Measurements from ENCODE around the gene CFAP92.

DNA sequence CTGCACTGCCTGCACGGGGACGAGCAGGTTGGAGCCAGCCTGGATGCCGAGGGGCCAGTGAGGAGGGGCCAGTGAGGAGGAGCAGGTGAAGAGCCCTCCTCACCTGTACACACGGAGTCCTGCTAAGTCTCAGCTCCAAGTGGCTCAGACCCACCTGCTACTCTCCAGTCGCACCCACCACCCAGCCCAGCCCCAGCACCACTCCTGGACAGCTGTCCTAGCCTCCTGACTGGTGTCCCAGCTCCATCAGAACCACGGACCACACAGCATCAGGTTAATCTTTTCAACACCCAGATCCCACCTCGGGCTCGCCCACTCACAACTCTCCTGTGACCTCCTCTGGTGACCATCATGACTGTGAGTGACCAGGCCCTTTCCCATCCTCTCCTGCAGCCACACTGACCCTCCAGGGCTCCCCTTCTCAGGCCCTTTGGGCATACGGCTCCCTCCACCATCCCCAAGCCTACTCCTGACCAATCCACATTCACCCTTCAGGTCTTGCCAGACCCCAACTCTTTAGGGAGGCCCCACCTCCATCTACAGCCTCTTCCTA is 21.0 kb upstream of the CFAP92 start:
- TF ChIP-seq, protein P1, sequence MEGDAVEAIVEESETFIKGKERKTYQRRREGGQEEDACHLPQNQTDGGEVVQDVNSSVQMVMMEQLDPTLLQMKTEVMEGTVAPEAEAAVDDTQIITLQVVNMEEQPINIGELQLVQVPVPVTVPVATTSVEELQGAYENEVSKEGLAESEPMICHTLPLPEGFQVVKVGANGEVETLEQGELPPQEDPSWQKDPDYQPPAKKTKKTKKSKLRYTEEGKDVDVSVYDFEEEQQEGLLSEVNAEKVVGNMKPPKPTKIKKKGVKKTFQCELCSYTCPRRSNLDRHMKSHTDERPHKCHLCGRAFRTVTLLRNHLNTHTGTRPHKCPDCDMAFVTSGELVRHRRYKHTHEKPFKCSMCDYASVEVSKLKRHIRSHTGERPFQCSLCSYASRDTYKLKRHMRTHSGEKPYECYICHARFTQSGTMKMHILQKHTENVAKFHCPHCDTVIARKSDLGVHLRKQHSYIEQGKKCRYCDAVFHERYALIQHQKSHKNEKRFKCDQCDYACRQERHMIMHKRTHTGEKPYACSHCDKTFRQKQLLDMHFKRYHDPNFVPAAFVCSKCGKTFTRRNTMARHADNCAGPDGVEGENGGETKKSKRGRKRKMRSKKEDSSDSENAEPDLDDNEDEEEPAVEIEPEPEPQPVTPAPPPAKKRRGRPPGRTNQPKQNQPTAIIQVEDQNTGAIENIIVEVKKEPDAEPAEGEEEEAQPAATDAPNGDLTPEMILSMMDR (conservative IDR thresholded peaks at IDR 0.05 in 1 of 2, IDR thresholded peaks at IDR 0.05 in 1 of 2; ENCODE audit: extremely low read depth in 1 of 2, insufficient read depth in 1 of 2, low read depth in 1 of 2, low read length in 2 of 2), result no peak
- no peak for TF ChIP-seq EZH2 (IDR thresholded peaks at IDR 0.05; ENCODE audit: borderline replicate concordance, low read length)

Measured in mammary epithelial cell (primary cell).